K562 (cell line): ENCODE measurements around the gene MALSU1. TPM values are rescaled to one million over a fixed set of nuclear protein-coding genes. Genes with fewer than 3 reads are reported as not detected.

Experiments used
- ATAC-seq: fragments of 200-7000 bp; cut with Tn5 transposase; 3 replicates; pipeline ENCODE4 v1.9.1; 2020; ENCODE audit warnings: moderate library complexity
- BruUV-seq: library from RNA; stranded (reverse); fragments of 400-500 nt; replicated peaks from 2 replicates; lab custom pipeline; 2021; lab: Mats Ljungman, UMichigan
- CTCF ChIA-PET: fragments of 300-600 bp; formaldehyde crosslinking; extraction: SDS; loops from one replicate; lab custom pipeline; 2021; ENCODE audit warnings: low intra/inter-chr PET ratio; lab: Yijun Ruan, JAX
- POLR2A ChIA-PET: fragments of 300-600, 350-650 bp; sonication (Branson Sonifier 250); formaldehyde crosslinking; extraction: SDS; loops from one replicate; lab custom pipeline; 2021; ENCODE audit warnings: antibody characterized with exemption, inconsistent platforms; lab: Yijun Ruan, JAX
- DNase-seq, 4 experiments: peaks; one replicate each; pipeline versions ENCODE4 v3.0.0 to v3.0.0-alpha.2; 2011 to 2018; ENCODE audit warnings: low spot score in 3 of 4, mixed read lengths in 3 of 4; ENCODE audit errors: extremely low read depth in 1 of 4
- FAIRE-seq: peaks from 2 replicates; lab custom pipeline; 2011; peaks lifted over from hg19 to GRCh38; lab: Jason Lieb, UNC
- H2AFZ ChIP-seq: 2 replicates; pipeline ENCODE4 v1.6.0; 2011; ENCODE audit warnings: low read depth, low read length, control low read depth, inconsistent platforms
- H3K27ac ChIP-seq: fragments of 200-600 bp; 3 replicates; pipeline ENCODE4 v1.8.0; 2011; ENCODE audit warnings: low read depth, mild to moderate bottlenecking, control low read depth, inconsistent platforms, low read length, moderate library complexity, mixed read lengths; ENCODE audit errors: extremely low read depth
- H3K27me3 ChIP-seq, 2 experiments: fragments of 300-600 bp in 1 of 2; 2 replicates in 1 of 2; 3 replicates in 1 of 2; pipeline versions ENCODE4 v1.6.0 to v1.8.0; 2011; ENCODE audit warnings: inconsistent platforms in 2 of 2, low read length in 2 of 2, mild to moderate bottlenecking in 1 of 2, mixed read lengths in 1 of 2, moderate library complexity in 1 of 2; ENCODE audit not compliant: control insufficient read depth in 2 of 2, insufficient read depth in 2 of 2
- H3K36me3 ChIP-seq: fragments of 300-600 bp; 3 replicates; pipeline ENCODE4 v1.8.0; 2011; ENCODE audit warnings: mild to moderate bottlenecking, low read length, inconsistent platforms; ENCODE audit not compliant: control insufficient read depth, insufficient read depth
- H3K4me1 ChIP-seq, 2 experiments: fragments of 200-600 bp in 1 of 2; replicated peaks in 1 of 2; 2 replicates in 1 of 2; 3 replicates in 1 of 2; pipeline versions ENCODE4 v1.5.1 to v1.8.0; 2011; ENCODE audit warnings: inconsistent platforms in 2 of 2, low read length in 2 of 2, mild to moderate bottlenecking in 1 of 2, mixed read lengths in 1 of 2, moderate library complexity in 1 of 2; ENCODE audit not compliant: control insufficient read depth in 2 of 2, insufficient read depth in 2 of 2
- H3K4me2 ChIP-seq: 2 replicates; pipeline ENCODE4 v1.6.1; 2011; ENCODE audit warnings: low read length, control low read depth, inconsistent platforms, mixed read lengths; ENCODE audit not compliant: insufficient read depth
- H3K4me3 ChIP-seq: fragments of 200-600 bp; sonication (generic), shearing (Covaris generic); 2 replicates; pipeline ENCODE4 v1.5.1; 2016; ENCODE audit warnings: control low read depth, inconsistent platforms
- H3K79me2 ChIP-seq: fragments of 200-600 bp; 3 replicates; pipeline ENCODE4 v1.8.0; 2011; ENCODE audit warnings: low read length, inconsistent platforms; ENCODE audit not compliant: control insufficient read depth, insufficient read depth
- H3K9ac ChIP-seq, 2 experiments: 2 replicates each; pipeline versions ENCODE4 v1.6.0 to v1.6.1; 2011; ENCODE audit warnings: low read depth in 2 of 2, low read length in 2 of 2, control low read depth in 1 of 2, inconsistent platforms in 1 of 2, mild to moderate bottlenecking in 1 of 2, mixed read lengths in 1 of 2; ENCODE audit not compliant: insufficient read depth in 1 of 2
- H3K9me1 ChIP-seq: one replicate; pipeline ENCODE4 v1.6.0; 2011; ENCODE audit warnings: inconsistent platforms, mild to moderate bottlenecking, low read length, moderate library complexity; ENCODE audit not compliant: control insufficient read depth, insufficient read depth
- H3K9me3 ChIP-seq: replicated peaks from 2 replicates; pipeline ENCODE4 v1.5.1; 2011; ENCODE audit warnings: low read depth, low read length, inconsistent platforms; ENCODE audit not compliant: control insufficient read depth, insufficient read depth
- H4K20me1 ChIP-seq: replicated peaks from 2 replicates; pipeline ENCODE4 v1.6.1; 2011; ENCODE audit warnings: low read length, inconsistent platforms, mixed read lengths; ENCODE audit not compliant: control insufficient read depth, insufficient read depth
- HIVEP1 ChIP-seq: fragments of 250-450 bp; sonication (Bioruptor Pico); IDR thresholded peaks from 2 replicates; pipeline ENCODE4 v1.4.0; 2020; ENCODE audit warnings: mild to moderate bottlenecking
- SMARCE1 ChIP-seq: fragments of 450-650 bp; IDR thresholded peaks from 2 replicates; pipeline ENCODE4 v1.7.1; 2016; ENCODE audit warnings: mild to moderate bottlenecking
- in situ Hi-C: fragments of 300-500 bp; cut with MboI; formaldehyde crosslinking; loops from 4 replicates; pipeline ENCODE4 v1.15.0; 2018; ENCODE audit warnings: inconsistent platforms, mixed read lengths
- intact Hi-C: fragments of 100-400 bp; cut with micrococcal nuclease; formaldehyde crosslinking; loops from 2 replicates; pipeline ENCODE4 v1.14.2; 2022
- polyA plus RNA-seq, 8 experiments: library from polyadenylated mRNA; depleted of rRNA in 4 of 8; stranded (reverse) in 5 of 8; unstranded in 3 of 8; fragments of >200 nt; fragmentation: Nextera tagmentation in 2 of 8; fragmentation: Illumina TruSeq in 1 of 8; extraction: Ambion mirVana in 2 of 8; extraction: Trizol in 1 of 8; gene quantifications; 2 replicates each; pipeline versions ENCODE4 v1.2.1 to v1.2.3, GENCODE V29; 2011 to 2014; ENCODE audit warnings: inconsistent platforms in 1 of 8, missing spikeins in 1 of 8
- total RNA-seq, 7 experiments: library from RNA; depleted of rRNA in 6 of 7; stranded (reverse); fragments of >200 nt in 6 of 7; fragmentation: Illumina TruSeq in 2 of 7; extraction: Trizol in 2 of 7; gene quantifications; 2 replicates each; pipeline versions ENCODE4 v1.2.1 to v1.2.3, GENCODE V29; 2011 to 2021; ENCODE audit warnings: low replicate concordance in 1 of 7
- TF ChIP-seq, protein P1 (sequence below): fragments of 450-650 bp; IDR thresholded peaks from 2 replicates; pipeline ENCODE4 v1.6.1; 2016; ENCODE audit warnings: antibody characterized with exemption
- TF ChIP-seq, protein P2 (sequence below), 3 experiments: IDR thresholded peaks in 2 of 3; conservative IDR thresholded peaks in 1 of 3; 2 replicates each; pipeline ENCODE4 v1.5.1; 2011 to 2012; ENCODE audit warnings: low read length in 3 of 3, mild to moderate bottlenecking in 3 of 3, control low read depth in 2 of 3, improper control_type of control experiment in 1 of 3, inconsistent platforms in 1 of 3, low read depth in 1 of 3, mixed read lengths in 1 of 3, moderate library complexity in 1 of 3; ENCODE audit not compliant: insufficient read depth in 2 of 3
- TF ChIP-seq, protein P3 (sequence below), 2 experiments: fragments of 200-800 bp in 1 of 2; sonication (Bioruptor generic) in 1 of 2; sonication (generic) in 1 of 2; formaldehyde crosslinking in 1 of 2; IDR thresholded peaks in 1 of 2; conservative IDR thresholded peaks in 1 of 2; 2 replicates each; pipeline versions ENCODE4 v1.5.0 to v1.6.1; 2016 to 2020; ENCODE audit warnings: missing compliant biosample characterization in 1 of 2, missing genetic modification characterization in 1 of 2, missing genetic modification reagents in 1 of 2
- TF ChIP-seq, protein P4 (sequence below), 2 experiments: fragments of 450-650 bp; IDR thresholded peaks; 2 replicates each; pipeline ENCODE4 v1.6.1; 2018; ENCODE audit warnings: mild to moderate bottlenecking in 2 of 2, low read depth in 1 of 2; ENCODE audit not compliant: partially characterized antibody in 2 of 2

MALSU1 gene
- total and polyA plus RNA-seq, 9 of the 15 experiments (the other 6 are each of a cell fraction or from before 2014, with no cell fraction given): 12.3 to 308 (median 81.2) TPM

DNA sequence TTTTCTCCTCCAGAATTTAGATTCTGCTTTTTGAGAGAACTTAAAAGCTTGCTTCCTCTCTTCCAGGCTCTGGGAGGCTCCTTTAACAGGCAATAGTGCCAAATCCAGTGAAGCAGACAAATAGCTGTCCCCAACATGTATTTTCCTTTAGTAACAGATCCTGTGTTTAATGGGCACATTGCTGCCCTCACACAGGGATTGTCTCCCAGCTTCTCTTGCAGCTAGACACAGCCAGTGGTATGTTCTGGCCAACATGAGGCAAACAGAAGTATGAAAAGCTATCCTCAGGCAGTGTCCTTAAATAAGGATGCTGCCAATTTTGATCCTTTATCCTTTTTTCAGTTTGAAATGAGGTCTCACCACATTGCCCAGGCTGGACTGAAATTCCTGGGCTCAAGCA, 38.2 kb downstream of the MALSU1 start:
- CTCF ChIA-PET: no interaction called here
- Histone ChIP-seq H3K4me1 (no peaks in the 10 kb centered on the region), H3K4me3 (no peak overlapping the region), H3K36me3 (peaks cover 91% of the 10 kb centered on the region), H2AFZ (no peak overlapping the region), H3K4me2 (no peak overlapping the region), H3K27ac (no peak overlapping the region), H3K79me2 (no peaks in the 10 kb centered on the region), H3K9me1 (no peaks in the 10 kb centered on the region), H4K20me1 (no peaks in the 10 kb centered on the region), H3K27me3 (no peaks in the 10 kb centered on the region), H3K9me3 (no peaks in the 10 kb centered on the region), H3K9ac (no peak overlapping the region)
- TF ChIP-seq, protein P1, sequence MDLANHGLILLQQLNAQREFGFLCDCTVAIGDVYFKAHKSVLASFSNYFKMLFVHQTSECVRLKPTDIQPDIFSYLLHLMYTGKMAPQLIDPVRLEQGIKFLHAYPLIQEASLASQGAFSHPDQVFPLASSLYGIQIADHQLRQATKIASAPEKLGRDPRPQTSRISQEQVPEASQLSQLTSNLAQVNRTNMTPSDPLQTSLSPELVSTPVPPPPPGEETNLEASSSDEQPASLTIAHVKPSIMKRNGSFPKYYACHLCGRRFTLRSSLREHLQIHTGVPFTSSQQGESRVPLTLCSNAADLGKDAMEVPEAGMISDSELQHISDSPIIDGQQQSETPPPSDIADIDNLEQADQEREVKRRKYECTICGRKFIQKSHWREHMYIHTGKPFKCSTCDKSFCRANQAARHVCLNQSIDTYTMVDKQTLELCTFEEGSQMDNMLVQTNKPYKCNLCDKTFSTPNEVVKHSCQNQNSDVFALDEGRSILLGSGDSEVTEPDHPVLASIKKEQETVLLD: no peak
- TF ChIP-seq HIVEP1 (CRISPR knock-in tag) (no peak), SMARCE1 (no peak)
- TF ChIP-seq, protein P2, sequence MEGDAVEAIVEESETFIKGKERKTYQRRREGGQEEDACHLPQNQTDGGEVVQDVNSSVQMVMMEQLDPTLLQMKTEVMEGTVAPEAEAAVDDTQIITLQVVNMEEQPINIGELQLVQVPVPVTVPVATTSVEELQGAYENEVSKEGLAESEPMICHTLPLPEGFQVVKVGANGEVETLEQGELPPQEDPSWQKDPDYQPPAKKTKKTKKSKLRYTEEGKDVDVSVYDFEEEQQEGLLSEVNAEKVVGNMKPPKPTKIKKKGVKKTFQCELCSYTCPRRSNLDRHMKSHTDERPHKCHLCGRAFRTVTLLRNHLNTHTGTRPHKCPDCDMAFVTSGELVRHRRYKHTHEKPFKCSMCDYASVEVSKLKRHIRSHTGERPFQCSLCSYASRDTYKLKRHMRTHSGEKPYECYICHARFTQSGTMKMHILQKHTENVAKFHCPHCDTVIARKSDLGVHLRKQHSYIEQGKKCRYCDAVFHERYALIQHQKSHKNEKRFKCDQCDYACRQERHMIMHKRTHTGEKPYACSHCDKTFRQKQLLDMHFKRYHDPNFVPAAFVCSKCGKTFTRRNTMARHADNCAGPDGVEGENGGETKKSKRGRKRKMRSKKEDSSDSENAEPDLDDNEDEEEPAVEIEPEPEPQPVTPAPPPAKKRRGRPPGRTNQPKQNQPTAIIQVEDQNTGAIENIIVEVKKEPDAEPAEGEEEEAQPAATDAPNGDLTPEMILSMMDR (IDR thresholded peaks at IDR 0.05 in 2 of 3, conservative IDR thresholded peaks at IDR 0.05 in 1 of 3; ENCODE audit: insufficient read depth in 2 of 3, low read depth in 1 of 3, low read length in 3 of 3): no peak
- TF ChIP-seq, protein P3, sequence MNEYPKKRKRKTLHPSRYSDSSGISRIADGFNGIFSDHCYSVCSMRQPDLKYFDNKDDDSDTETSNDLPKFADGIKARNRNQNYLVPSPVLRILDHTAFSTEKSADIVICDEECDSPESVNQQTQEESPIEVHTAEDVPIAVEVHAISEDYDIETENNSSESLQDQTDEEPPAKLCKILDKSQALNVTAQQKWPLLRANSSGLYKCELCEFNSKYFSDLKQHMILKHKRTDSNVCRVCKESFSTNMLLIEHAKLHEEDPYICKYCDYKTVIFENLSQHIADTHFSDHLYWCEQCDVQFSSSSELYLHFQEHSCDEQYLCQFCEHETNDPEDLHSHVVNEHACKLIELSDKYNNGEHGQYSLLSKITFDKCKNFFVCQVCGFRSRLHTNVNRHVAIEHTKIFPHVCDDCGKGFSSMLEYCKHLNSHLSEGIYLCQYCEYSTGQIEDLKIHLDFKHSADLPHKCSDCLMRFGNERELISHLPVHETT (CRISPR knock-in tag; conservative IDR thresholded peaks at IDR 0.05 in 1 of 2, IDR thresholded peaks at IDR 0.05 in 1 of 2): no peak
- TF ChIP-seq, protein P4, sequence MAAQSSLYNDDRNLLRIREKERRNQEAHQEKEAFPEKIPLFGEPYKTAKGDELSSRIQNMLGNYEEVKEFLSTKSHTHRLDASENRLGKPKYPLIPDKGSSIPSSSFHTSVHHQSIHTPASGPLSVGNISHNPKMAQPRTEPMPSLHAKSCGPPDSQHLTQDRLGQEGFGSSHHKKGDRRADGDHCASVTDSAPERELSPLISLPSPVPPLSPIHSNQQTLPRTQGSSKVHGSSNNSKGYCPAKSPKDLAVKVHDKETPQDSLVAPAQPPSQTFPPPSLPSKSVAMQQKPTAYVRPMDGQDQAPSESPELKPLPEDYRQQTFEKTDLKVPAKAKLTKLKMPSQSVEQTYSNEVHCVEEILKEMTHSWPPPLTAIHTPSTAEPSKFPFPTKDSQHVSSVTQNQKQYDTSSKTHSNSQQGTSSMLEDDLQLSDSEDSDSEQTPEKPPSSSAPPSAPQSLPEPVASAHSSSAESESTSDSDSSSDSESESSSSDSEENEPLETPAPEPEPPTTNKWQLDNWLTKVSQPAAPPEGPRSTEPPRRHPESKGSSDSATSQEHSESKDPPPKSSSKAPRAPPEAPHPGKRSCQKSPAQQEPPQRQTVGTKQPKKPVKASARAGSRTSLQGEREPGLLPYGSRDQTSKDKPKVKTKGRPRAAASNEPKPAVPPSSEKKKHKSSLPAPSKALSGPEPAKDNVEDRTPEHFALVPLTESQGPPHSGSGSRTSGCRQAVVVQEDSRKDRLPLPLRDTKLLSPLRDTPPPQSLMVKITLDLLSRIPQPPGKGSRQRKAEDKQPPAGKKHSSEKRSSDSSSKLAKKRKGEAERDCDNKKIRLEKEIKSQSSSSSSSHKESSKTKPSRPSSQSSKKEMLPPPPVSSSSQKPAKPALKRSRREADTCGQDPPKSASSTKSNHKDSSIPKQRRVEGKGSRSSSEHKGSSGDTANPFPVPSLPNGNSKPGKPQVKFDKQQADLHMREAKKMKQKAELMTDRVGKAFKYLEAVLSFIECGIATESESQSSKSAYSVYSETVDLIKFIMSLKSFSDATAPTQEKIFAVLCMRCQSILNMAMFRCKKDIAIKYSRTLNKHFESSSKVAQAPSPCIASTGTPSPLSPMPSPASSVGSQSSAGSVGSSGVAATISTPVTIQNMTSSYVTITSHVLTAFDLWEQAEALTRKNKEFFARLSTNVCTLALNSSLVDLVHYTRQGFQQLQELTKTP (IDR thresholded peaks at IDR 0.05; ENCODE audit: low read depth in 1 of 2, partially characterized antibody in 2 of 2): no peak
- ATAC-seq: no peak
- no TSS peak for BruUV-seq
- DNase-seq: no peak
- POLR2A ChIA-PET: interaction anchor here (0.7 to 1.3 kb wide), 3 partner anchors 9 to 184 kb away, joined by 3 to 6 read pairs (median 3); no protein-coding TSS in a partner anchor
- no peak for FAIRE-seq
- in situ Hi-C loops: no loop called here
- intact Hi-C loops: no loop called here
